SK-N-MC (cell line): ENCODE results near the gene LUZP2.

Source experiments
- EZH2 ChIP-seq: fragments of 200-600 bp; sonication (generic); IDR thresholded peaks from one replicate; pipeline ENCODE4 v1.6.1; 2017; ENCODE audit warnings: antibody characterized with exemption
- POLR2AphosphoS5 ChIP-seq: IDR thresholded peaks from 2 replicates; pipeline ENCODE4 v1.6.1; 2012; ENCODE audit warnings: mild to moderate bottlenecking, low read depth, low read length, borderline replicate concordance

DNA sequence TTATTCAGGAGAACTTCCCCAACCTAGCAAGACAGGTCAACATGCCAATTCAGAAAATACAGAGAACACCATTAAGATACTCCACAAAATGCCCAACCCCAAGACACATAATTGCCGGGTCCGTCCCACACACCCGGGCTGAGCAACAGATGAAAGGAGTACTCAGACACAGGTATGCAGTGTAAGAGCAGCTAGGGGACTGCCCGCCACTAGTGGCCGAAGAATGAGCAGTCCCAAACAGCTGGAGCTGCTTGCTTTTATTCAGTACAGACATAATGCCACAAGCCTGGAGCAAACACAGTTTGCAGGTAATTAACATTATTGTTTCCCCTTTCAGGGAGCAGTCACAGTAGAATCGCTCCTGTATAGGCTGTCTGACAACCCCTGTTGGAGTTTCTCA is 364.6 kb downstream of the LUZP2 start:
- TF ChIP-seq EZH2 (no peak), POLR2AphosphoS5 (no peak)
